GM21528 (cell line): Measurements from ENCODE around the gene OCA2.

Experiments
- ATAC-seq: cut with Tn5 transposase; IDR thresholded peaks from one replicate; pipeline ENCODE4 v1.9.1; 2021; ENCODE audit warnings: mild to moderate bottlenecking, moderate library complexity; ENCODE audit not compliant: unreplicated experiment, low FRiP score

The OCA2 gene

DNA sequence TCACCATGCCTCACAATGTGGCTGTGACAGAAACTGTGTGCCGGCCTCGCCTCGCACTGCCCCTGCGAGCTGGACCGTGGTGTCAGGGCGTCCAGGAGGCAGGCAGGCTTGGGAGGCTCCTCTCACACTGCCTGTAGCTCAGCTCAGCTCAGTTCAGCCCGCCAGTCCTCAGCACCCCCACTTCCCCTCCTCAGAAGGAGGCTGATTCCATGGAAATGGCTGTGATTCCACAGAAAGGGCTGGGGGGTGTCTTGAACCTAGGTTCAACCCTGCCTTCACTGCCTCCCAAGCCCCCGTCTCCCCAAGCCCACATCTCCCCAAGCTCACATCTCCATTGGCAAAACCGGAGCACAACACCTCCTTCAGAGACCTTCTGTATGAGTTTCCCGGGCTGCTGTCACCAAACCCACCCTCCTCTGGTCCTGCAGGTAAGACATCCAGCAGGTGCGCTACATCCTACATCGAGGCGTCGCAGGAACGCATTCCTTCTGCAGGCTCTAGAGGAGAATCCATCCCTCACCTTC lies 94.0 kb downstream of the OCA2 start:
- no peak for ATAC-seq

DNA sequence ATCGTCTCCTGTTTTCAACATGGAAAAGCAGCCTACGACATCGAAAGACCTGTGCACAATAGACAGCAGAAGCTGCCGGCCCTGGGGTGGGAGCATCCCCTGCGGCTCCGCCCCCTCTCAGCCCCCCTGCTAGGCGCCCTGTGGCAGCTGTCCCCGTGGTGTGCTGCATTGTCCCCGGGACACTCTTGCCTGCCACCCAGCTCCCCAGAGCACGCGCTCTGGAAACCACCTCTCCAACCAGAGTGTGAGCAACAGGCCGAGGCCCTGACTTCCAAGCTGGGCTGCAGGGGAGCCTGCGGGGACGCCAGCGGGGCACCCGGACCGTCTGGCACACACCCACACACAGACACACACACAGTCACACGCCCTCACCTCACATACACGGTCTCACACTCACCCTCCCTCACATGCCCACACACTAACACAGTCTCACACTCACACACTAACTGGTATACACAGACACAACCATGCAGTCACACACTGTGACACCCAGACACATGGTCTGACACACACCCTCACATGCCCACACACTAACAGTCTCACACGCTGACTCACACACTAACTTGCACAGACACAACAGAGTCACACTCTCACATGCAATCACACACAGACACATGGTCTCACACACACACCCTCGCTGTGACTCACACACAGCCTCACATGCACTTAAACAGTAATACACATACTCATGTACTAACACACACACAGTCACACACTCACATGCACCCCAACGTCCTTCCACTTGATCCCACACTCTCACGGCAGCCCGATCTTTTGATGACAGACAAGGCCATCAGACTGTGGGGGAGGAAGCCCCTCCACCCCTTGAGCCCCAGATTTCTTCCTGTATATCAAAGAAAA lies 94.7 kb downstream of the OCA2 start:
- no peak for ATAC-seq

DNA sequence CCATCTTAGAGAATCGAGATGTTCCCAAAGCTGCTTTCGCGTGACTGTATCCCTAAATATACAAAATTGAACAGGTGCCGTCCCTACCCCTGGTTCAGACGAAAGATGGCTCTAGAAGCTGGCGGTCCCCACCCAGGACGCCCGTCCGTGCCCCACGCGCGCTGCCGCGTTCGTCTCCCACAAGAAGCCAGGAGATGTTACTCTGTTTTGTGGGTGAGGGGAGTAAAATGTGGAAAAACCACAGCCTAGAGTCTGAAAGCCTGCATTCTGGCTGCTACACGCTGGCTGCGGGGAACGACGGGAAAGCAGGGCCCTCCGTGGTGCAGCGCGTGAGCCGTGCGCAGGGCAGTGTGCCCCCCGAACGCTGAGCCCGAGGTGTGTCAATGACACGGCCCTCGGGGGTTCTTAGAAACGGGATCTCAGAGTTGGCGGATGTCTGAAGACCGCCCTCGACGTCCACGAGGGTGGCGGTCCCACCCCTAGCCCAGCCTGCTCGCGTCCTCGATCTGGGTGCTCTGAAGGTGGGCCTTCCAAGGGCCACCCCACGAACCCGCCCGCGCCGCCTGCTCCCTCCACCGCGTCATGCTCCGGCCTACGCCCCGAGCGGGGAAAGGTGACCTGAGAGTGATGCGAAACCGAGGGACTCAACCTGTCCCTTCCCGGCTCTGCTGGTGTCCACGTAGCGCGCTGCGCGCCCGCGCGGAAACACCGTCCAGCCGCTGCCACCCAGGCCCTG lies 95.6 kb downstream of the OCA2 start:
- ATAC-seq = no peak

DNA sequence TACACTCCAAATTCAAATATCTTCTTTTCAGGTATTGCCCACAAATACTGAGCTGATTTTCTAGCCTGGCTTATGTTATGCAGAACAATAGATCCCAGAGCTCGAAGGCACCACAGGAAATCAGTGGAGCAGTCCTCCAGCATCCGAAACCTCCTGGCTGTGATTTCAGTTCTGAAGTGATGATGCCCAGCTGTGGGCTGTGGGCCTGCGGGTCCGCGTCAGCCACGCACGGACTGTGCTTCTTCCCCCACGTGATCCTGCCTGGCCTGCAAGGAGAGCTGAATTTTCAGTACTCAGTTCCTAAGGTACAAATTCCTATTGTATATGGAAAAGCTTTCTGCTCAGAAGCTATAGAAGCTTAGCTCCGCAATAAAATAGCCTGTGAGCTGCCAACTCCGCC lies 96.2 kb downstream of the OCA2 start:
- no peak for ATAC-seq

DNA sequence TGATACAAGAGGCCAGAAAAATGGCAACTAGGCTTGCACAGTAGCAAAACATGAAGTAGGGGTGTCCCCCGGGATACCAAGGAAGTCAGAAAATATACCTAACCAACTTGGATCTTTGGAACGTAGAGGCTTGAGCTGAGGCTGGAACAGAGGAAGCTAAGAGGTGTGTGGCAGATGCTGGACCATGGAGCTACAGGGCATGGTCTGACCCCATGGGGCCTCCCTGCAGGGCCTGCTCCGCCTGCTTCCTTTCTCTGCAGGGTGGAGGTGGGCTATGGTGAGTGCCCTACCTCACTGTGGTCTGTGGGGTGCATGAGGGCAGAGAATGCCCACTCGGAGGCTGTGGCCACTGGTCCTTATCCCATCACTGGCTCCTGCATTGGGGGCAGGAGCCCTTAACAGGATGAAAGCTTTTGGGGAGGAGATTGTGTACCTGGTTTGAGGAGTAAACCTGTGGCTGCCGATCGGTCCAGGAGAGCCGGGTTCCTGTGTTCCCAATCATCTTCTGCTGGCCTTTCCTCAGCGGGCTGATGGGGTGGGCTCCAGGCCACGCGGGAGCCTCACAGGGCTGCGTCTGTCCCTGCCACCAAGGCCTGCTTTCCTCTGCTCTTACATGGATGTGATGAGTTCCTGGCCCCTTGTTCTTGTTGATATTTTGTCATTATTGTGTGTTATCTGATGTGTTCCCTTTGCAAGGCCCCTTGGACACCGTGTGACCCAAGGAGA lies 96.8 kb downstream of the OCA2 start:
- no peak for ATAC-seq

DNA sequence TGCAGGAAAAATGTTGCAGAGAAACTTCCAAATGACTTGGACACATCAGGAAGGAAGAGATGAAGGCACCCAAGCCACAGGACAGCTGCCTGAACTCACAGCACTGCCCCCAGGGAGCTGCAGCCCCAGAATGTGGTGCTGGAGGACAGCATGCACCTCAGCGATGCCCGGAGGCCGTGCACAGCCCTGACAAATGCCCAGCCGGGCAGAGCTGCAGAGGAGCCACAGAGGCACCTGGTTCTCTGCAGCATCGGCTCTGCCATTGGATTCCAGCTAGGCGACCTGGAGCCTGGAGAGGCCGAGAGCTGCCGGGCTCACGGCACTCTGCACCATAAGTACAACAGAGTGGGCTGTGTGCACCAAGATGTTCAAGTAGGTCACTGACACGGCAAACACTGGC lies 97.5 kb downstream of the OCA2 start:
- no peak for ATAC-seq

DNA sequence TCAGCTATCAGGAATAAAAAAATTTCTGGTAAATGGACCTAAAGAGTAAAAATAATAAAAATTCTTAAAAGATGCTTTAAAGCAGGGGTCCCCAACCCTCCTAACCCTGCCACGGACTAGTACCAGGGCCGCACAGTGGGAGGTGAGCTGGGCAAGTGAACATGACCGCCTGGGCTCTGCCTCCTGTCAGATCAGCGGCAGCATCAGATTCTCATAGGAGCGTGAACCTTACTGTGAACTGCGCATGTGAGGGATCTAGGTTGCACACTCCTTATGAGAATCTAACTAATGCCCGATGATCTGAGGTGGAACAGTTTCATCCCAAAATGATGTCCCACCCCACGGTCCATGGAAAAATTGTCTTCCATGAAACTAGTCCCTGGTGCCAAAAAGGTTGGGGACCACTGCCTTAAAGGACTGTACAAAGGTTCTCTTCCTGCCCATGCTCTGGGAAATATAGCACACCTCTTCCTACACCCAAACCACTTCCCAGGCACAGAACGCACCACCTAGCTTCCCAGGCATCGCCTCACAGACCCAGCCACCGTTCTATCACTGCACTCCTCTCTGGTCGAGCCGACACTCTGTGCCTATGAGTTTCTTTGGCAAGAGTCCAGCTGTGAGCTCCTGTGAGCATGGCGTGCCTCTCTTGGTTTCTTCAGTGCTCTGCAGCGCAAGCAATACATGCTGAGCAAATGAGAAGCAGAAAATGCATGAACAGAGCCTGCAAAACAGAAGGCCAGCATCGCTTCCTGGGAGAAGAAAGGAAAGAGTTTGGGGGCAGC lies 104.9 kb downstream of the OCA2 start:
- no peak for ATAC-seq

DNA sequence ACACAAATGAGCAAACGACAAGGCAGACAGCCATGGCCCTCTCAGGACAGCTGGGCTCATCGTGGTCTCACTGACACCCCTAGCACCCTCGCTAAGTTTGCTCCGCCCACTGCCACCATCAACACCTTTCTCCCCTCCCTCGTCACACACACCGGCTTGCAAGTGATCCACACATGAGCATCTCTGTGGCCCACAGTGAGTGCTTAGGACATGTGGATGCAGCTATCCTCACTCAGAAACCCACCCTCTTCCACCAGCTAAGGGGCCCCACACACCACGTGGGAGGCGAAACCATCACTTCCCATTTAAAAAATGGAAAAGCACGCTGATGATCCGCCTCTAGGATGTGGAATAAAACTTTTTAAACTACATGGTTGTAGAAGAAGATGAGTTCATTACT lies 105.6 kb downstream of the OCA2 start:
- ATAC-seq = no peak

DNA sequence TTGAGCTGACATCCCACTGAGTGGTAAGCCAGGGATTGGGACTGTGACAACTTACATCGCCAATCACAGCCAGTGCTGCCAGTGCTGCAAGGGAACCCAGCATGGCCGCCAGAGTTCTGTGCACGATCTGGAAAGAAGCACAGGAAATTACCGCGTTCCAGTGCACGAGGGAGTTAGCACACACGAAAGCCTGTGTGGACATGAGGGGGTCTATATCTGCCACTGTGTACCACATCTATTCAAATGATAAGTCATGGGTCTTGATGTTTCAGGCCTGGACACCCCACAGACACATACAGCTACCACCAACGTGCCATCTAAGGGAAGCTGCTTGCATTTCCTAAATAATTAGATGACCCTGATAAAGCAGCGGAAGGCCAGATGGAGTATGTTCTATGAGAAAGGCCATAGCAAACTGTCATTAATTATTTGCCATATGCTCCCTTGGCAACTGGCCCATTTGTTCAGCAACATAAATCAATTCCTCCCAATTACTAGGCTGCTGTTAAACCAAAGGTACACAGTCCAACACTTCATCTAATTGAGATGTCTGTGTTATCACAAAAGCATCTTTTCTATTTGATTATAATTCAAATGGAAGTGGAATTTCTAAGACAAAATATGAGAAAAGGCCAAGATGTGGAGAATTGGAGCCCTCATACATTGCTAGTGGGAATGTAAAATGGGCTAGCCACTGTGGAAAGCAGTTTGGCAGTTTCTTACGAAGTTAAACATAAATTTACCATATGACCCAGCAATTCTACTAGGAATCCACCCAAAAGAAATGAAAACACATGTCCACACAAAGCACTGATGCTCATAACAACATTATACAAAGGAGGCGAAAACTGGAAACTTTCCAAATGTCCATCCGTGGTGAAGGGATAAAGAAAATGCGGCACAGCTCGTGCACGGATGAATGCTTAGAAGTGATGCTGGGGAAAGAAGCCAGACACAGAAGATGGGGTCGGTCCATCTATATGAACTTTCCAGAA lies 108.3 kb downstream of the OCA2 start:
- ATAC-seq = no peak

DNA sequence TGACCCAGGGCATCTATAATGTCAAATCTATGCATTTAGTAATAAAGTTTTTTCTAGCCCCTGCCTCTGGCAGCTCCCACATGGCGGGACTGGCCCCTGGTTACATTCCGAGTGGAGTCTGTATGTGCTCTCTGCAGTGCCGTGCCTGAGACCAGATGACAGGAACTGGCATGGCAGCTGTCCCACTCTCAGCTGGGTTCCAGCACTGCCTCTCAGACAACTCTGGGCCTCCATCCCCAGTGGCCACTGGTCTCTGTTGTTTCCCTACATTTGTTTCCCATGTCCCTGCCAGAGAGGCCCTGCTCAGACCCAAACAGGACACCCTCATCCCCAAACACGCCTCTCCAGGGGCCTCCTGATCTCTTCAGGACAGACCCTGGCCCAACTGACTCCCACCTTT lies 109.3 kb downstream of the OCA2 start:
- no peak for ATAC-seq

DNA sequence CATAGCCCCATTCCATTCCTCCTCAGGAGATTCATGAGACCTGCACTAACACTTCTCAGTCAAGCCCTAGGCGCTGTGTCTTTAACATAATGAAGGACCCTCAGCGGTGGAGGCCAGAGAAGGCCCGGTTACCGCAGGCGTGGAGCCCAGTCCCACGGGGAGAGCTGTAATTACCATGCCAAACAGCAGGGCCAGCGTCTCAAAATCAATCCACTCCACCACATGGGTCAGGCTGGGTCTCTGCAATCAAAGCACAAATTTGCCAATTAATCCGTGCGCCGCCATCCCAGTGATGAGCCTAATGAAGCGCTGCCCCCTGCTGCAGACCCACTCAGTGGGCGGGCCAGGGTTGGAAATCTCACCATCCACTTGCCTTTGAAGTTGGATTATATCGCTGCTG lies 109.7 kb downstream of the OCA2 start:
- ATAC-seq = no peak

DNA sequence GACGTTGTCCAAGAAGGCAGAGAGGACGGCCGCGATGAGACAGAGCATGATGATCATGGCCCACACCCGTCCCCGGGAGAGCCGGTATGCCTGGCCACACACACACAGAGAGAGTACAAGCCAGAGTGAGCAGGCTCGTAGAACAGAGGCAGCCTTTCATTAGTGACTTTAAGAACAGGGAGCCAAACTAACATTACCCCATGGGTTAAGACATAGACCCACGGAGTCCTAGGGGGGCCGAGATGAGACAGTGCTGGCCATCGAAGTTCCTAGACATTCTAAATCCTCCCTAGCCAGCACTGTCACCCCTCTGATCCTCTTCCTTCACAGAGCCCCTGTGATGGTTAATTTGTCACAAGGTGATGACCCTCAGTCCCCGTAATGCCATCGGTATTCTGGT lies 114.0 kb downstream of the OCA2 start:
- no peak for ATAC-seq

DNA sequence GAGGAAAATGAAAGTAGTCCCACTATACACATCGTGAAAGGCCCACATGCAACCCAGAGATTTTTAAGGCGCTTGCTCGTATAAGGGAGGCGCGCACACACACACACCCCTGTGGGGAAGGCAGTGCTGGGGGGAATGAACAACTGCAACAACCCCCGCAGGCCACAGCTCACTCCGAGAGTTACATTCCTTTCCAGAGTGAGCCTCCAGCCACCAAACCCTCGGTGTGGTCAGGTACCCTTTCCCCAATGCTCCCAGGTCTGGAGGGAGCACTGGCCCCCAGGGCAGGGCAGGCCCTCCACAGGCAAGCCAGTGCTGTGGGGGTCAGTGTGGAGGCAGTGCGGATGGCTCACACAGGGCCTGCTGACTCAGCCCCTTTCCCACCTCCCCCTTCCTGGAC lies 115.6 kb downstream of the OCA2 start:
- ATAC-seq = no peak

DNA sequence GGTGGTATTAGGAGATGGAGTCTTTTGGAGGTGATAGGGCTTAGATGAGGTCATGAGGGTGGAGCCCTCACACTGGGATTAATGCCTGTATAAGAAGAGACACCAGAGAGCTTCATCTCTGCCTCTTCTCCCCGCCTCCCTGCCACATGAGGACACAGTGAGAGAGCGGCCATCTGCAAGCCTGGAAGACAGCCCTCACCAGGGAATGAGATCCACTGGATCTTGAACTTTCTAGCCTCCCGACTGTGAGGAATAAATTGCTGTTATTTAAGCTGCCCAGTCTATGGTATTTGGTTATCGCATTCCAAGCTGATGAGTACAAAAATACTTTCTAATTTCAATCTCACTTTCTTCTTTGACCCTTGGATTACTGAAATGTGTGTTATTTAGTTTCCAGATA lies 121.4 kb downstream of the OCA2 start:
- no peak for ATAC-seq

DNA sequence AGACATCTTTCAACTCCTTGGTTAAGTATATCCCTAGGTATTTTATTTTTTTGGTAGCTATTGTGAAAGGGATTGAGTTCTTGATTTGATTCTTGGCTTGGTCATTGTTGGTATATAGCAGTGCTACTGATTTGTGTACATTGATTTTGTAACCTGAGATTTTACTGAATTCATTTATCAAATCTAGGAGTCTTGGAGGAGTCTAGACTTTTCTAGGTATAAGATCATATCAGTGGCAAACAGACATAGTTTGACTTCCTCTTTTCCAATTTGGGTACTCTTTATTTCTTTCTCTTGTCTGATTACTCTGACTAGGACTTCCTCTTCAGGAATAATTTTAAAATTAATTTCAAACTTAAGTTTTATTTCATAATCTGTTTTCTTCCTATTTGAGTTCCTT lies 125.2 kb downstream of the OCA2 start:
- ATAC-seq = no peak

DNA sequence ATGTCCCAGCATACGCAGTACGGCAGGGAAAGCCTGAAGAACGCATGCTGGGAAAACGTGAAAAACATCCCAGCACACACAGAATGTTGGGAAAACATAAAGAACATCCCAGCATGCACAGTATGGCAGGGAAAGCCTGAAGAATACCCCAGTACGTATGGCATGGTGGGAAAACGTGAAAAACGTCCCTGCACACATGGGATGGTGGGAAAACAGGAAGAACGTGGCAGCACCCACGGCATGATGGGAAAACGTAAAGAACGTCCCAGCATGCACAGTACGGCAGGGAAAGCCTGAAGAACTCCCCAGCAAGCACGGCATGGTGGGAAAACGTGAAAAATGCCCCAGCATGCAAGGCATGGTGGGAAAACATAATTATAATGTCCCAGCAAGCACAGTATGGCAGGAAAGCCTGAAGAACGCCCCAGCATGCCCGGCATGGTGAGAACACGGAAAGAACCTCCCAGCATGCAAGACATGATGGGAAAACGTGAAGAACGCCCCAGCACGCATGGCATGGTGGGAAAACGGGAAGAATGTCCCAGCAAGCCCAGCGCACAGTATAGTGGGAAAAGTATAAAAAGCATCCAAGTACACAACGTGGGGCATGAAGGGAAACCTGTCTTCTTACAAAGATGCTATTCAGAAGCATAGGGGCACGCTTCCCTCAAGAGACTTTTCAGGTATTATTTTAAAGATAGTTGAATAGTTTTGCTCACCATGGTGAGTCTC lies 128.3 kb downstream of the OCA2 start:
- ATAC-seq = no peak

DNA sequence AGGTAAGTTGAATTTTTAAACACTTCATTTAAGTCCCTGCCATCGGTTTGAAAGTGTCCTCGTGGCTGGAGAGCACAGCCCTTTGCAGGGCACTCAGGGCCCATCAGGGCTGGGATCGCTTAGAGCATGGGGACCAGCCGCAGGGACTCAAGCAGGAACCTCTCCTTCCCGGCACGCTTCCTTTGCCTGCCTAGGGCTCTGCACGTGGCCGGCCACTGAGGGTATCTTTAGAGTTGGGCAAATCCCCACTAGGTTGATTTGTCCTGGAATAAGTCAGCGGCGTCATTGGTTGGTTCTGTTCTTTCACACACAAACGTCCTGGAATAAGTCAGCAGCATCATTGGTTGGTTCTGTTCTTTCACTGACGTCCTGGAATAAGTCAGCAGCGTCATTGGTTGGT lies 131.6 kb downstream of the OCA2 start:
- no peak for ATAC-seq

DNA sequence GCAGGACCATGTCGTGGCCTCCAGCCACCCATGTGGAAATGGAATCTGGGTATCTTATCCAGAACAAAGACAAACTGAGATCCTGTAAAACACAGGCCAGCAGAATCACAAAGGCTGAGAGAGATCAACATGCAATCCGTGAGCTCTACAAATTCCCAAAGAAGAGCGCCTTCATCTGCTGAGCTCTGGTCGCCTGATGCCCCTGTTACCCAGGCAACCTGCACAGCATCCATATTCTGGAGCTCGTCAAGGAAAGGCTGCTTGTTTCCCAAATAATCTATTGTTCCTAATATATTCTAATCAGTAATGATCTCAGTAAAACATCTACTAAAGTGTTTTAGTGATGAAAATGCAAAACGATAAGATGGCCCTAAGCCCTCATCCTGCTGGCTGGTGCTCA lies 133.6 kb downstream of the OCA2 start:
- no peak for ATAC-seq

DNA sequence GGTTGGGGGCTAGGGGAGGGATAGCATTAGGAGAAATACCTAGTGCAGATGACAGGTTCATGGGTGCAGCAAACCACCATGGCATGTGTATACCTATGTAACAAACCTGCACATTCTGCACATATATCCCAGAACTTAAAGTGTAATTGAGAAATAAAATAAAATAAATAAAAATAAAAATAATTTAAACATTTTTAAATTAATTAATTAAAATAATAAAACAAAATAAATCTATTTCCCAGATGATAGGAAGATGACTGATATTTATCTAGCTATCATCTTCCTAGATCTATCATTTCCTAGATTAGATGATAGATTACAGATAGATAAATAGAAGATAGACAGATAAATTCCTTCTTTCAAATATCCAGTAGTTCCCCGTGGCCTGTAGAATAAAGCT lies 137.3 kb downstream of the OCA2 start:
- ATAC-seq = no peak
